H1 (cell line): ENCODE measurements around the gene WASF3. TPM values are rescaled to one million over a fixed set of nuclear protein-coding genes. Genes with fewer than 3 reads are reported as not detected.

Experiments
- CTBP2 ChIP-seq: IDR thresholded peaks from 2 replicates; pipeline ENCODE4 v1.7.0; 2011; ENCODE audit warnings: borderline replicate concordance, mild to moderate bottlenecking, moderate library complexity, mixed read lengths, low read length; ENCODE audit not compliant: insufficient read depth, insufficient read length
- HDAC6 ChIP-seq: IDR thresholded peaks from one replicate; pipeline ENCODE4 v1.7.1; 2012; ENCODE audit warnings: low read depth, mild to moderate bottlenecking, inconsistent platforms, low read length, moderate library complexity
- polyA plus RNA-seq, 7 experiments: library from polyadenylated mRNA; depleted of rRNA in 3 of 7; stranded (reverse) in 5 of 7; unstranded in 2 of 7; fragments of >200 nt in 5 of 7; fragments of 200-250 nt in 2 of 7; gene quantifications; 1 replicate in 5 of 7; 2 replicates in 1 of 7; 4 replicates in 1 of 7; pipeline versions ENCODE4 v1.2.1 to v1.2.3, GENCODE V29; 2011 to 2013; ENCODE audit warnings: missing spikeins in 2 of 7, mixed read lengths in 2 of 7
- total RNA-seq: library from RNA; stranded (reverse); fragmentation: NEBNext Ultra II Directional; extraction: Animal tissue kit (Norgen Biotek cat#: 25700); gene quantifications from 2 replicates; pipeline ENCODE4 v1.2.1, GENCODE V29; 2021

WASF3 gene
- total and polyA plus RNA-seq, 2 of the 8 experiments (the other 6 are each of a cell fraction or from before 2014, with no cell fraction given) = 18.7 to 39.8 TPM

GRCh38 chr13:26562512-26562890, 5.0 kb downstream of the WASF3 start (continued):
- no peak for TF ChIP-seq HDAC6
- TF ChIP-seq CTBP2 = no peak
